Measurements from ENCODE around the gene ACVR2B.
"Not testable (repeated sequence)": the region's sequence is repeated elsewhere in the genome, so short reads cannot be mapped to it uniquely, and the experiment has no call there.

- not testable (repeated sequence) for TF ChIP-seq EZH2 (IDR thresholded peaks at IDR 0.05; ENCODE audit: borderline replicate concordance, insufficient read depth, low read length, poor library complexity, severe bottlenecking); POLR2AphosphoS5 (IDR thresholded peaks at IDR 0.05); RAD21 (conservative IDR thresholded peaks at IDR 0.05); MXI1 (conservative IDR thresholded peaks at IDR 0.05; ENCODE audit: poor library complexity, severe bottlenecking); EP300 (conservative IDR thresholded peaks at IDR 0.05; ENCODE audit: poor library complexity, severe bottlenecking); SMC3 (conservative IDR thresholded peaks at IDR 0.05; ENCODE audit: poor library complexity)
- TF ChIP-seq, protein P1, sequence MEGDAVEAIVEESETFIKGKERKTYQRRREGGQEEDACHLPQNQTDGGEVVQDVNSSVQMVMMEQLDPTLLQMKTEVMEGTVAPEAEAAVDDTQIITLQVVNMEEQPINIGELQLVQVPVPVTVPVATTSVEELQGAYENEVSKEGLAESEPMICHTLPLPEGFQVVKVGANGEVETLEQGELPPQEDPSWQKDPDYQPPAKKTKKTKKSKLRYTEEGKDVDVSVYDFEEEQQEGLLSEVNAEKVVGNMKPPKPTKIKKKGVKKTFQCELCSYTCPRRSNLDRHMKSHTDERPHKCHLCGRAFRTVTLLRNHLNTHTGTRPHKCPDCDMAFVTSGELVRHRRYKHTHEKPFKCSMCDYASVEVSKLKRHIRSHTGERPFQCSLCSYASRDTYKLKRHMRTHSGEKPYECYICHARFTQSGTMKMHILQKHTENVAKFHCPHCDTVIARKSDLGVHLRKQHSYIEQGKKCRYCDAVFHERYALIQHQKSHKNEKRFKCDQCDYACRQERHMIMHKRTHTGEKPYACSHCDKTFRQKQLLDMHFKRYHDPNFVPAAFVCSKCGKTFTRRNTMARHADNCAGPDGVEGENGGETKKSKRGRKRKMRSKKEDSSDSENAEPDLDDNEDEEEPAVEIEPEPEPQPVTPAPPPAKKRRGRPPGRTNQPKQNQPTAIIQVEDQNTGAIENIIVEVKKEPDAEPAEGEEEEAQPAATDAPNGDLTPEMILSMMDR (IDR thresholded peaks at IDR 0.05; ENCODE audit: poor library complexity, severe bottlenecking), result not testable (repeated sequence)
- TF ChIP-seq, protein P2, sequence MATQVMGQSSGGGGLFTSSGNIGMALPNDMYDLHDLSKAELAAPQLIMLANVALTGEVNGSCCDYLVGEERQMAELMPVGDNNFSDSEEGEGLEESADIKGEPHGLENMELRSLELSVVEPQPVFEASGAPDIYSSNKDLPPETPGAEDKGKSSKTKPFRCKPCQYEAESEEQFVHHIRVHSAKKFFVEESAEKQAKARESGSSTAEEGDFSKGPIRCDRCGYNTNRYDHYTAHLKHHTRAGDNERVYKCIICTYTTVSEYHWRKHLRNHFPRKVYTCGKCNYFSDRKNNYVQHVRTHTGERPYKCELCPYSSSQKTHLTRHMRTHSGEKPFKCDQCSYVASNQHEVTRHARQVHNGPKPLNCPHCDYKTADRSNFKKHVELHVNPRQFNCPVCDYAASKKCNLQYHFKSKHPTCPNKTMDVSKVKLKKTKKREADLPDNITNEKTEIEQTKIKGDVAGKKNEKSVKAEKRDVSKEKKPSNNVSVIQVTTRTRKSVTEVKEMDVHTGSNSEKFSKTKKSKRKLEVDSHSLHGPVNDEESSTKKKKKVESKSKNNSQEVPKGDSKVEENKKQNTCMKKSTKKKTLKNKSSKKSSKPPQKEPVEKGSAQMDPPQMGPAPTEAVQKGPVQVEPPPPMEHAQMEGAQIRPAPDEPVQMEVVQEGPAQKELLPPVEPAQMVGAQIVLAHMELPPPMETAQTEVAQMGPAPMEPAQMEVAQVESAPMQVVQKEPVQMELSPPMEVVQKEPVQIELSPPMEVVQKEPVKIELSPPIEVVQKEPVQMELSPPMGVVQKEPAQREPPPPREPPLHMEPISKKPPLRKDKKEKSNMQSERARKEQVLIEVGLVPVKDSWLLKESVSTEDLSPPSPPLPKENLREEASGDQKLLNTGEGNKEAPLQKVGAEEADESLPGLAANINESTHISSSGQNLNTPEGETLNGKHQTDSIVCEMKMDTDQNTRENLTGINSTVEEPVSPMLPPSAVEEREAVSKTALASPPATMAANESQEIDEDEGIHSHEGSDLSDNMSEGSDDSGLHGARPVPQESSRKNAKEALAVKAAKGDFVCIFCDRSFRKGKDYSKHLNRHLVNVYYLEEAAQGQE (IDR thresholded peaks at IDR 0.05; ENCODE audit: borderline replicate concordance), result not testable (repeated sequence)
Measured at GRCh38 chr3:38426798-38427426, 26.8 kb upstream of the ACVR2B start.
